NT2/D1 (cell line): Measurements from ENCODE around the gene INSIG2.

ENCODE experiments used
- SUZ12 ChIP-seq: IDR thresholded peaks from 2 replicates; pipeline ENCODE4 v1.6.1; 2011; ENCODE audit not compliant: insufficient read length, insufficient read depth; ENCODE audit errors: extremely low read depth
- YY1 ChIP-seq: IDR thresholded peaks from 2 replicates; pipeline ENCODE4 v1.6.1; 2011; ENCODE audit not compliant: insufficient read length, insufficient read depth
- ZNF274 ChIP-seq: IDR thresholded peaks from 2 replicates; pipeline ENCODE4 v1.6.1; 2011; ENCODE audit warnings: mild to moderate bottlenecking, low read depth, low read length

- no peak for TF ChIP-seq YY1
- TF ChIP-seq SUZ12 = no peak
- TF ChIP-seq ZNF274 = no peak
Measured at GRCh38 chr2:118130385-118130784, 42.1 kb downstream of the INSIG2 start.
